Muscle layer of colon (tissue), 2 donors: ENCODE results near the gene TMEM11.

ENCODE experiments used
- H3K27ac ChIP-seq: one replicate; pipeline ENCODE4 v1.7.0; 2013; ENCODE audit warnings: low read depth, mild to moderate bottlenecking, low read length, moderate library complexity
- H3K27me3 ChIP-seq, 2 donors: one replicate each; pipeline ENCODE4 v1.7.0; 2013; ENCODE audit warnings: low read length in 2 of 2, mild to moderate bottlenecking in 2 of 2; ENCODE audit not compliant: insufficient read depth in 2 of 2, control insufficient read depth in 1 of 2
- H3K36me3 ChIP-seq: one replicate; pipeline ENCODE4 v1.7.0; 2013; ENCODE audit warnings: mild to moderate bottlenecking, low read length; ENCODE audit not compliant: insufficient read depth
- H3K4me1 ChIP-seq: one replicate; pipeline ENCODE4 v1.7.0; 2013; ENCODE audit warnings: mild to moderate bottlenecking, low read length; ENCODE audit not compliant: insufficient read depth
- H3K4me3 ChIP-seq, 2 donors: one replicate each; pipeline ENCODE4 v1.7.0; 2013; ENCODE audit warnings: low read length in 2 of 2, low read depth in 1 of 2, mild to moderate bottlenecking in 1 of 2, moderate library complexity in 1 of 2
- H3K9ac ChIP-seq: one replicate; pipeline ENCODE4 v1.7.0; 2013; ENCODE audit warnings: low read length
- H3K9me3 ChIP-seq: one replicate; pipeline ENCODE4 v1.7.0; 2013; ENCODE audit warnings: mild to moderate bottlenecking, low read length
- donor health status: abdominal sarcoma.
- donor health status: Adenocarcinoma of cecum.

TMEM11 gene

DNA sequence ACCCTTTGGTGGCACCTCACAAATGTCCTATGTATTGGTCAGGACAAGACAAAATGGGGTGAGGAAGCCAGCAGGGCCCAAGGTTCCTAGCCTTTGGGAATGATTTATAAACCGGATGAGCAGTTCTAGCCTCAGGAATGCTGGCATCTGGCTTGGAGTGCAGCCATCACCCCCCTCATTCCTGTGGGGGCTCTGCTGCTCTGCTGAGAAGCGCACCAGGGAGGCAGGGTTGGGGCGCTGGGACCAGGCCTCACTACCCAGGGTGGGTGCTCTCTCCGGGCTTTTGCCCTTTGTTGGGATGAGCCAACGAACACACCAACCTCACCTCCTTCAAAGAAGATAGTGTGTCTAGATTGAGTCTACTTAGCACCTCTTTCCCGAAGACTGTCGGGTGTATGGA, 39.2 kb downstream of the TMEM11 start:
- peaks cover 22% of the 10 kb centered on the region for H3K36me3 ChIP-seq
- no peaks in the 10 kb centered on the region for H3K9me3 ChIP-seq
- no peak overlapping the region for H3K9ac ChIP-seq
- H3K4me3 ChIP-seq = no peak overlapping the region
- H3K27me3 ChIP-seq = no peaks in the 10 kb centered on the region
- H3K27ac ChIP-seq = no peak overlapping the region
- peaks cover 24% of the 10 kb centered on the region for H3K4me1 ChIP-seq

DNA sequence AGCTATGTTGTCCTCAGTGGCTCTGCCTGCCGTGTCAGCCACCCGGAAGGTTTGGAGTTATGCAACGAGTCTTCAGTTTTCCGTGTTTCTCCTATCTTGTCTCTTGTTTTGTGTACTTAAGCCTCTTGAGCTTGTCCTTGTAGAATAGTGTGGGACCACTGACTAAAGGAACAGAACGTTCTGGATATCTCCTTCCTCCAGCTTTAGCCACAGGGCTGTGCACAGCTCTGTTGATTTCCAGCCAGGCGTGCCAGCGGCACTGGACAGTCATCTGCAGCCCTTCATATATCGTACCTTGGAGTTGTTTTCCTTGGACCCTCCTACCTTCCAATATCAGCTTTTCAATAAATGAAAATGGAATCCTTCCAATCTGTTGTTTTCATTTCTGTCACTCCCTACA, 39.8 kb downstream of the TMEM11 start:
- Histone ChIP-seq H3K4me3 (no peak overlapping the region), H3K9me3 (no peaks in the 10 kb centered on the region), H3K9ac (no peak overlapping the region), H3K27ac (no peak overlapping the region), H3K36me3 (peaks cover 22% of the 10 kb centered on the region), H3K27me3 (no peaks in the 10 kb centered on the region), H3K4me1 (peaks cover 26% of the 10 kb centered on the region)

DNA sequence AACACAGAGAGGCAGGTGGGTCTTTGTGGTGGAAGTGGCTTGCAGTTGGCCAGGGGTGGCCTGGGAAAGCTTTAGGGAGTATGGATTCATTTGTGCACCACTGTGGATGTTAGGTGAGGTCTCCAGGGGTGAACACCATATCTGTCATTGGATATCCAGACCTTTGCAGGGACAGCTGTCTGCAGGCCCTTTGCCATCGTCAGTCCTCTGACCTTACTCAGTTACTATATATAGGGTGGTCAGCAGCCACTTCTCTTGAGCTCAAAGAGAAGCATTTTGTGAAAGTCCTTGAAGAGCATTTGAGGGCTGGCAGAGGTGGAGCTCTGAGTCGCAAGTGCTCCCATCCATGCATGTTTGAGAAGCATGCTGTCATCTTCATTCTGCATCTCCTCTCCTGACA, 40.4 kb downstream of the TMEM11 start:
- Histone ChIP-seq H3K4me3 (no peak overlapping the region), H3K9me3 (no peaks in the 10 kb centered on the region), H3K27ac (no peak overlapping the region), H3K4me1 (peaks cover 26% of the 10 kb centered on the region), H3K27me3 (no peaks in the 10 kb centered on the region), H3K36me3 (peaks cover 22% of the 10 kb centered on the region), H3K9ac (no peak overlapping the region)

DNA sequence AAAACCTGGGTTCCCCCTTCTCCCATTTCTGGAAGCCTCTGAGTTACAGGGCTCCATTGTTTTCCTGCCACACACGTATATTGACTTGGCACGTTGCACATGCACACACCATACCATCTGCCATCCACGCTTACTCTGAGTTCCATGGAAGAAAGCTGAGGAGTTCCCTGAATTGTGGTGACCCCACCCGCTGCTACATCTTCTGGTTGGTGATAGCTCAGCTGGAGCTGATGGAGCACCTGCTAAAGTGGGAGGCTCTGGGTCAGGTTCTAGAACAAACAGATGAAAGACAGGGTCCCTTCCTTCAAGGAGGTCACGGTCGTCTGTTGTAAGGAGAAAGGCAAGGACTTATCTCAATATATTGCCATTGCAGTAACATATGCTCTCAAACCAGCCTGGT, 41.1 kb downstream of the TMEM11 start:
- peaks cover 22% of the 10 kb centered on the region for H3K36me3 ChIP-seq
- H3K27me3 ChIP-seq = no peaks in the 10 kb centered on the region
- no peak overlapping the region for H3K4me3 ChIP-seq
- H3K9ac ChIP-seq = no peak overlapping the region
- H3K9me3 ChIP-seq = no peaks in the 10 kb centered on the region
- no peak overlapping the region for H3K27ac ChIP-seq
- H3K4me1 ChIP-seq = peaks cover 29% of the 10 kb centered on the region

DNA sequence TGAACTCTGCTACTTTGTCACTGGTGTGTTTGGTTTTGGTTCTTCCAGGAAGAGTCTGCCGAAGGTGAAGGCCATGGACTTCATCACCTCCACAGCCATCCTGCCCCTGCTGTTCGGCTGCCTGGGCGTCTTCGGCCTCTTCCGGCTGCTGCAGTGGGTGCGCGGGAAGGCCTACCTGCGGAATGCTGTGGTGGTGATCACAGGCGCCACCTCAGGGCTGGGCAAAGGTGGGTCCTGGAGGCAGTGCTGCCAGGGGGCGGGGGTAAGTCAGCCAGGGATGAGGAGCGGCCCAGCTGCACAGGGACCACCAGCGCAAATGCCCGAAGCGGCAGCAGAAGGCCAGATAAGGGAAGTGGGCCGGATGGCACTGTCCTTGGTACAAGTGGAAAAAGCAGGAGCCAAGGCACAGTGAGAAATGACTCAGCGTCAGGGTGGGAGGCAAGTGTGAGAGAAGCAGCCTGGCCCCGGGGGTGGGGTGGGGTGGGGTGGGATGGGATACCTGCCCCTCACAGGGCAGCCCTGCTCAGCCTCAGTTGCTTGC, 41.9 kb downstream of the TMEM11 start:
- Histone ChIP-seq H3K36me3 (peaks cover 22% of the 10 kb centered on the region), H3K4me3 (no peak overlapping the region), H3K27ac (no peak overlapping the region), H3K9me3 (no peaks in the 10 kb centered on the region), H3K27me3 (no peaks in the 10 kb centered on the region), H3K4me1 (peaks cover 38% of the 10 kb centered on the region), H3K9ac (no peak overlapping the region)

DNA sequence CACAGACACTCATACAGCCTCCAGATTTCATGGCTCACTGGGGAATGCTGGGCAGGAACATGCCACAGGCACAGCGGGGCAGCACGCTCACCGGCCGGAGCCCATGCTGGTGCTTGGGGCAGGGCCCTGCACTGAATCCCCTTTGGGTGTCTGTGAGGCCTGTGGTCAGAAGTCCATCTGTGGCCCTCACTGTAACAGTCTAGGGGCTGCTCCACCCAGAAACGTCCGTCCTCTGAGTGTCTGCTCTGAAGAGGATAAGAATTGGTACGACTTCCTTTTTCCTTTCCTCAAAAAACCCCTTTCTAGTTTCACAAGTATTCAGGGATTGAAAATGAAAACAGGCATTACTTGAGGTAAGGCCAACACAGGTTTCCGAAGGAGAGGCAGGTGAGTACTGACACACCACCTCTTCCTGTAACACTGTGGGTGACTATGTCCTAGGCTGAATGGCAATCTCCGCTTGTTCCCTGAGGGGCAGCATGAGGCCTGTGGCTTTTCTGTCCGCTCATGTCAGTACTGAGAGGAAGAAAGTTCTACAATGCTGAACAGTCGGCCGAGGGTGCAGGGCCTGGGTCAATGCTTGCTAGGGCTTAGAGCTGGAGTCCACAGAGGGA, 42.5 kb downstream of the TMEM11 start:
- peaks cover 44% of the 10 kb centered on the region for H3K4me1 ChIP-seq
- no peaks in the 10 kb centered on the region for H3K27me3 ChIP-seq
- H3K9me3 ChIP-seq = no peaks in the 10 kb centered on the region
- H3K4me3 ChIP-seq = no peak overlapping the region
- H3K9ac ChIP-seq = no peak overlapping the region
- H3K36me3 ChIP-seq = peaks cover 22% of the 10 kb centered on the region
- H3K27ac ChIP-seq = no peak overlapping the region

DNA sequence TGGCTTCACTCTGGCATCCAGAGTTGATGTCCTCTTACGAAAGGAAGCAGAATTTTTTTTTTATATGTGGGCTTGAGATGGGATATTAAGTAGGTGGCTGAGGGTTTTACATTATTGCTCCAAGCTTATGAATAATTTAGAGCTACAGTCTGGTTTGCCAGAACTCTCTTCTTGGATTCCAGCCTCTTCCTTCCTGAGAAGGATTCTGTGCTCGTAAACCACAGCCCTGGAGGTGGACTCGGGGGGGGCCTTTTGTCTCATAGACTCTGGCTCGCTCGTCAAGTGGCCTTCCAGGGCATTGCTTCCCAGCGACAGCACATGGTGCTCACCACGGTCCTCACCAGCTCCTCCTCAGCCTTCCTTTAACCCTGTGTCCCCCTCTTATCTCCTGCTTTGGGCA, 43.2 kb downstream of the TMEM11 start:
- Histone ChIP-seq H3K9me3 (no peaks in the 10 kb centered on the region), H3K4me1 (peaks cover 50% of the 10 kb centered on the region), H3K27me3 (no peaks in the 10 kb centered on the region), H3K36me3 (peaks cover 22% of the 10 kb centered on the region), H3K9ac (no peak overlapping the region), H3K27ac (no peak overlapping the region), H3K4me3 (no peak overlapping the region)

DNA sequence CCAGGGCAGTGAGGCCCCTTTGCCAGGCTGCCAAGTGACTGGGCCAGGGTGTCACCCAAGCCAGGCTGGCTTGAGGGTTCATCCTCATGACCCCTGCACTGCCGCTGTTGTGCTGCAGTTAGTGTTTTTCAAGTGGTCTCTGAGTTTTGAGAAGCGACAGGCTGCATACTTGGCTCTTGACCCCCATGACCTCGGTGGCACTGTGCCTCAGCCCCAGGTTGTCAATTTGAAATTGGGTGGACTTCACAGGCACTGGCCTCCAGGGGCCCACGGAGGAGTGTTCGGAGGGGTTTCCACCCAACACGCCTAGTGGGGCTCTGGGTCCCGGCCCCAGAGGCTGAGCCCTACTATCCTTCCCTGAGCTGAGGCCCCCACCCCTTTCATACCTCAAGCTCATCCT, 44.5 kb downstream of the TMEM11 start:
- Histone ChIP-seq H3K27ac (no peak overlapping the region), H3K36me3 (peaks cover 21% of the 10 kb centered on the region), H3K4me3 (no peak overlapping the region), H3K27me3 (no peaks in the 10 kb centered on the region), H3K9ac (no peak overlapping the region), H3K4me1 (peaks cover 51% of the 10 kb centered on the region), H3K9me3 (no peaks in the 10 kb centered on the region)

DNA sequence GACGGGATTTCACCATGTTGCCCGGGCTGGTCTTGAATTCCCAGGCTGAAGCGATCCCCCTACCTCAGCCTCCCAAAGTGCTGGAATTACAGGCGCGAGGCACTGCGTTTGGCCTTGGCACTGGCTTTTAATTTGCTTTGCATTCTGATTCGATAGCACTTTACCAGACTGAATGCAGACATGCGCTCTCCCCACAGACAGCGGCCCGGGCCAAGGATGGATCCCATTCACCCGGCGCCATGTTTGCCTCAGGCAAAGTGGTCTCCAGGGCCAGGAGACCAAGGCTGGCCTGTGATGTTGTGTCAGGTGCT, 45.5 kb downstream of the TMEM11 start:
- H3K4me1 ChIP-seq = peaks cover 48% of the 10 kb centered on the region
- no peak overlapping the region for H3K27ac ChIP-seq
- no peaks in the 10 kb centered on the region for H3K9me3 ChIP-seq
- no peaks in the 10 kb centered on the region for H3K27me3 ChIP-seq
- H3K4me3 ChIP-seq = no peak overlapping the region
- peaks cover 11% of the 10 kb centered on the region for H3K36me3 ChIP-seq
- H3K9ac ChIP-seq = no peak overlapping the region

DNA sequence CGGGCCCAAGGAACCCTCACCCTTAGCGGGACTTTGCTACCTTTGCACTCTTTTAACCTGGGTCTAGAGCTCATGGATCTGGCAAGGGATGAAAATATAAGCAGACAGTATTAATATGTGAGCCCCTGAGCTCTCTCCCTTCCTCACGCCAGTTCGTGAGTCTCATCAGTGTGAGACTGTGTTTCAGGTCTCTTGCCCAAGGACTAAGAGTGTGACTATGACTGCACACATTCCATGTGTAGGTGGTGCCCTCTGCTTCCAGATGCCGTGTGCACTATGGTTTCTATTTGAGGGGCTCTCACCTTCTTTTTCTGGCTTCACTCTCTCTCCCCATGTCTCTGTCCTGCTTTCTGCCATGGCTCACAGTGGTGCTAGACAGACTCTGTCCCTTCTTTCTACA, 46.7 kb downstream of the TMEM11 start:
- H3K9ac ChIP-seq = no peak overlapping the region
- H3K27ac ChIP-seq = no peak overlapping the region
- H3K9me3 ChIP-seq = no peaks in the 10 kb centered on the region
- peaks cover 48% of the 10 kb centered on the region for H3K4me1 ChIP-seq
- no peaks in the 10 kb centered on the region for H3K36me3 ChIP-seq
- H3K4me3 ChIP-seq = peak overlapping the region in 1 of 2 donors; percentile 30
- no peaks in the 10 kb centered on the region for H3K27me3 ChIP-seq

DNA sequence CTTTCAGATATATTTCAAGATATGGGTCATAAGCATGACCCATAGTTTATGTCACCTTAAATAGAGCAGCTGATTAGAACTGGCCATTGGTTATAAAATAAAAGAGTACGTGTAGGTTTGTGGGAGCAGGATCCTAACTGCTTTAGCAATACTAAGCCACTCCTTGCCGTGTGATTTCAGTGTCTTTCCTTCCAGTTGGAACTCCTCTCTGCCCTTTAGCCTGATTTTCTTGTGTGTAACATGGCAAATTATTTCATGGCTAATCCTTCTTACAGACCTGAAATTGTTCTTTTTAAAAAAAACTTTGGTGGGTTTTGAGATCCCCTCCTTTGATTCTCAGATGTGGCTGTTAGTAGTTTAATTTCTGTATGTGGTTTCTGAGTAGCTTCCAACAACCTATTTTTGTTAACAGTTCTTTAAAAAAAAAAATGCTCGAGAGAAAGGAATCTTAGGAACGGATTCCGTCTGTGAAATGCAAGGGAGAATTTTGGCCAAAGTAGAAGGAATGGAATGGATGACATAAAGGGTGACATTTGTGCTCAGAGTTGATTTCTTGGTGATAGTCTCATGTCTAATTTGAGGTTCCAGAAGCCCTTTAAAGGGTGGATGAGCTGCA, 47.3 kb downstream of the TMEM11 start:
- Histone ChIP-seq H3K36me3 (no peaks in the 10 kb centered on the region), H3K4me1 (peaks cover 48% of the 10 kb centered on the region), H3K4me3 (peak overlapping the region in 1 of 2 donors; percentile 30), H3K27ac (no peak overlapping the region), H3K27me3 (no peaks in the 10 kb centered on the region), H3K9ac (peak overlapping the region; percentile 46), H3K9me3 (no peaks in the 10 kb centered on the region)
